H9 (cell line): ENCODE measurements around the gene AHDC1. TPM values are rescaled to one million over a fixed set of nuclear protein-coding genes. Genes with fewer than 3 reads are reported as not detected.

Experiments used
- DNase-seq: peaks from one replicate; pipeline ENCODE4 v3.0.0-alpha.2; 2017
- H2AFZ ChIP-seq: one replicate; pipeline ENCODE4 v1.6.1; 2013; ENCODE audit warnings: mild to moderate bottlenecking, low read length, control low read depth, moderate library complexity
- H2AK5ac ChIP-seq: 2 replicates; pipeline ENCODE4 v1.6.1; 2013; ENCODE audit warnings: low read length, control low read depth, mixed read lengths; ENCODE audit not compliant: insufficient read length
- H2BK120ac ChIP-seq: one replicate; pipeline ENCODE4 v1.6.1; 2013; ENCODE audit warnings: low read depth, mild to moderate bottlenecking, low read length, control low read depth, inconsistent platforms; ENCODE audit not compliant: poor library complexity, severe bottlenecking
- H2BK12ac ChIP-seq: 2 replicates; pipeline ENCODE4 v1.6.1; 2013; ENCODE audit warnings: low read length, control low read depth, mixed read lengths, low read depth; ENCODE audit not compliant: insufficient read length
- H2BK15ac ChIP-seq: 2 replicates; pipeline ENCODE4 v1.6.1; 2013; ENCODE audit warnings: low read depth, low read length, control low read depth
- H2BK20ac ChIP-seq: one replicate; pipeline ENCODE4 v1.6.1; 2013; ENCODE audit warnings: low read depth, mild to moderate bottlenecking, low read length, control low read depth, inconsistent platforms; ENCODE audit not compliant: poor library complexity, severe bottlenecking
- H2BK5ac ChIP-seq: 2 replicates; pipeline ENCODE4 v1.6.1; 2013; ENCODE audit warnings: low read length, control low read depth, mixed read lengths; ENCODE audit not compliant: insufficient read length
- H3K14ac ChIP-seq: 2 replicates; pipeline ENCODE4 v1.6.1; 2013; ENCODE audit warnings: low read length, control low read depth; ENCODE audit not compliant: insufficient read depth
- H3K18ac ChIP-seq: 2 replicates; pipeline ENCODE4 v1.6.1; 2013; ENCODE audit warnings: low read depth, mild to moderate bottlenecking, mixed read lengths, low read length, control low read depth; ENCODE audit not compliant: insufficient read length
- H3K23ac ChIP-seq: 2 replicates; pipeline ENCODE4 v1.6.1; 2013; ENCODE audit warnings: low read length, control low read depth, mixed read lengths, low read depth; ENCODE audit not compliant: insufficient read length
- H3K23me2 ChIP-seq: 2 replicates; pipeline ENCODE4 v1.6.1; 2013; ENCODE audit warnings: low read depth, mild to moderate bottlenecking, mixed read lengths, low read length, control low read depth; ENCODE audit not compliant: insufficient read length, poor library complexity, severe bottlenecking
- H3K27ac ChIP-seq: 2 replicates; pipeline ENCODE4 v1.5.1; 2013; ENCODE audit warnings: low read length, control low read depth, mixed read lengths, low read depth; ENCODE audit not compliant: insufficient read length
- H3K27me3 ChIP-seq: 2 replicates; pipeline ENCODE4 v1.6.1; 2013; ENCODE audit warnings: low read length, control low read depth, inconsistent platforms; ENCODE audit not compliant: insufficient read depth
- H3K4ac ChIP-seq: 2 replicates; pipeline ENCODE4 v1.6.1; 2013; ENCODE audit warnings: low read depth, mild to moderate bottlenecking, control low read depth, inconsistent platforms, low read length, moderate library complexity
- H3K4me1 ChIP-seq: 2 replicates; pipeline ENCODE4 v1.6.1; 2013; ENCODE audit warnings: low read length, control low read depth, inconsistent platforms; ENCODE audit not compliant: insufficient read depth
- H3K4me2 ChIP-seq: 2 replicates; pipeline ENCODE4 v1.6.1; 2013; ENCODE audit warnings: low read length, control low read depth, mixed read lengths; ENCODE audit not compliant: insufficient read length, insufficient read depth
- H3K56ac ChIP-seq: 2 replicates; pipeline ENCODE4 v1.6.1; 2013; ENCODE audit warnings: low read depth, mild to moderate bottlenecking, mixed read lengths, low read length, control low read depth; ENCODE audit not compliant: insufficient read length
- H3K79me1 ChIP-seq: 2 replicates; pipeline ENCODE4 v1.6.1; 2013; ENCODE audit warnings: low read depth, mild to moderate bottlenecking, moderate library complexity, low read length, control low read depth, inconsistent platforms; ENCODE audit not compliant: insufficient read depth, poor library complexity, severe bottlenecking
- H3K79me2 ChIP-seq: 2 replicates; pipeline ENCODE4 v1.6.1; 2013; ENCODE audit warnings: low read length, control low read depth, inconsistent platforms; ENCODE audit not compliant: insufficient read depth
- H3K9ac ChIP-seq: 2 replicates; pipeline ENCODE4 v1.6.1; 2013; ENCODE audit warnings: low read length, control low read depth, mixed read lengths; ENCODE audit not compliant: insufficient read length; ENCODE audit errors: extremely low read depth
- H3K9me3 ChIP-seq: one replicate; pipeline ENCODE4 v1.6.1; 2013; ENCODE audit warnings: low read depth, low read length, inconsistent platforms; ENCODE audit not compliant: control insufficient read depth
- H3T11ph ChIP-seq: one replicate; pipeline ENCODE4 v1.6.1; 2013; ENCODE audit warnings: mild to moderate bottlenecking, low read length, control low read depth, inconsistent platforms
- H4K20me1 ChIP-seq: one replicate; pipeline ENCODE4 v1.6.1; 2013; ENCODE audit not compliant: control insufficient read depth, insufficient read length, insufficient read depth
- H4K5ac ChIP-seq: 2 replicates; pipeline ENCODE4 v1.6.1; 2013; ENCODE audit warnings: low read depth, mild to moderate bottlenecking, mixed read lengths, low read length, control low read depth; ENCODE audit not compliant: insufficient read length
- H4K8ac ChIP-seq: replicated peaks from 2 replicates; pipeline ENCODE4 v1.6.1; 2013; ENCODE audit warnings: low read length, control low read depth, mixed read lengths, low read depth; ENCODE audit not compliant: insufficient read length
- H4K91ac ChIP-seq: 2 replicates; pipeline ENCODE4 v1.6.1; 2013; ENCODE audit warnings: low read depth, mild to moderate bottlenecking, moderate library complexity, mixed read lengths, low read length, control low read depth; ENCODE audit not compliant: insufficient read length
- H3K27ac Mint-ChIP-seq, 3 experiments: 2 replicates in 2 of 3; 3 replicates in 1 of 3; pipeline ENCODE4 v1.8.0; 2020 to 2021; ENCODE audit warnings: mixed read lengths in 3 of 3, mild to moderate bottlenecking in 1 of 3, moderate library complexity in 1 of 3
- H3K27me3 Mint-ChIP-seq: 2 replicates; pipeline ENCODE4 v1.8.0; 2021; ENCODE audit warnings: low read depth, mild to moderate bottlenecking, moderate library complexity, mixed read lengths
- H3K36me3 Mint-ChIP-seq, 3 experiments: 2 replicates in 2 of 3; 3 replicates in 1 of 3; pipeline ENCODE4 v1.8.0; 2020 to 2021; ENCODE audit warnings: low read depth in 3 of 3, mixed read lengths in 3 of 3; ENCODE audit not compliant: insufficient read depth in 1 of 3
- H3K4me1 Mint-ChIP-seq, 2 experiments: 2 replicates each; pipeline ENCODE4 v1.8.0; 2020; ENCODE audit warnings: mixed read lengths in 2 of 2
- H3K4me3 Mint-ChIP-seq, 2 experiments: 2 replicates in 1 of 2; 3 replicates in 1 of 2; pipeline ENCODE4 v1.8.0; 2020 to 2021; ENCODE audit warnings: mild to moderate bottlenecking in 2 of 2, mixed read lengths in 2 of 2, moderate library complexity in 1 of 2
- H3K9me3 Mint-ChIP-seq, 2 experiments: 2 replicates in 1 of 2; 3 replicates in 1 of 2; pipeline ENCODE4 v1.8.0; 2020; ENCODE audit warnings: mild to moderate bottlenecking in 2 of 2, mixed read lengths in 2 of 2, moderate library complexity in 1 of 2
- CTCF ChIP-seq: fragments of 200-600 bp; sonication (generic); conservative IDR thresholded peaks from 3 replicates; pipeline ENCODE4 v1.8.0; 2021; ENCODE audit warnings: antibody characterized with exemption, mild to moderate bottlenecking
- WGBS: extraction: QIAGEN DNeasy Blood & Tissue Kit; methylation state at CpG from one replicate; pipeline ENCODE4 v1.1.7; 2013; ENCODE audit warnings: missing lambda C conversion rate, low lambda C conversion rate, mixed read lengths; ENCODE audit not compliant: insufficient read length; ENCODE audit errors: extremely low coverage; 5-methylcytosine and 5-hydroxymethylcytosine counted together
- total RNA-seq: library from RNA; stranded (reverse); gene quantifications from 2 replicates; pipeline ENCODE4 v1.2.1, GENCODE V29; 2021

The AHDC1 gene
- total RNA-seq, 1 experiment from 2014 or later = 29.4 TPM

- H3T11ph ChIP-seq = no peak overlapping the region
- H3K79me1 ChIP-seq = no peaks in the 10 kb centered on the region
- H3K23ac ChIP-seq = no peak overlapping the region
- no peaks in the 10 kb centered on the region for H3K27me3 ChIP-seq
- H4K8ac ChIP-seq = no peak overlapping the region
- H2BK120ac ChIP-seq = no peak overlapping the region
- H3K9ac ChIP-seq = no peak overlapping the region
- no peak for DNase-seq
- H3K4me3 Mint-ChIP-seq = no peak overlapping the region
- WGBS = no CpG with 5 or more reads among the region's 6 CpGs
- H3K27ac Mint-ChIP-seq = no peak overlapping the region
- H2AK5ac ChIP-seq = no peak overlapping the region
- no peak overlapping the region for H2BK5ac ChIP-seq
- H3K23me2 ChIP-seq = no peaks in the 10 kb centered on the region
- H3K9me3 Mint-ChIP-seq = no peaks in the 10 kb centered on the region
- H4K5ac ChIP-seq = no peak overlapping the region
- no peak overlapping the region for H3K27ac ChIP-seq
- no peak overlapping the region for H2BK12ac ChIP-seq
- no peak for TF ChIP-seq CTCF
- no peaks in the 10 kb centered on the region for H4K20me1 ChIP-seq
- H3K4me1 Mint-ChIP-seq = peaks cover 9 to 19% of the 10 kb centered on the region in 2 experiments; a peak in 3 of 4 replicates
- no peak overlapping the region for H3K4me2 ChIP-seq
- H4K91ac ChIP-seq = no peak overlapping the region
- H3K4me1 ChIP-seq = peaks cover 7% of the 10 kb centered on the region; the same call in 1 of the 2 replicates
- no peak overlapping the region for H3K56ac ChIP-seq
- H2BK15ac ChIP-seq = no peak overlapping the region
- no peak overlapping the region for H2AFZ ChIP-seq
- no peak overlapping the region for H2BK20ac ChIP-seq
- no peak overlapping the region for H3K14ac ChIP-seq
- H3K27me3 Mint-ChIP-seq = no peaks in the 10 kb centered on the region
- no peaks in the 10 kb centered on the region; the same call in 1 of the 2 replicates for H3K79me2 ChIP-seq
- H3K36me3 Mint-ChIP-seq = no peaks in the 10 kb centered on the region; a peak in 1 of 7 replicates
- H3K9me3 ChIP-seq = no peaks in the 10 kb centered on the region
- H3K18ac ChIP-seq = no peak overlapping the region
- no peak overlapping the region for H3K4ac ChIP-seq
Measured at GRCh38 chr1:27589441-27589840, 14.5 kb downstream of the AHDC1 start.
